Smooth muscle cell (in vitro differentiated cells): ENCODE data around the gene UBN2. TPM values are rescaled to one million over a fixed set of nuclear protein-coding genes. Genes with fewer than 3 reads are reported as not detected.

Source experiments
- DNase-seq: peaks from one replicate; lab custom pipeline; 2025; ENCODE audit not compliant: unreplicated experiment; lab: John Stamatoyannopoulos, UW
- H2AFZ ChIP-seq: fragments of 200-600 bp; sonication (generic); 2 replicates; pipeline ENCODE4 v1.6.0; 2016; ENCODE audit warnings: antibody characterized with exemption, low read depth, mild to moderate bottlenecking
- H3F3A ChIP-seq: fragments of 200-600 bp; sonication (generic); 2 replicates; pipeline ENCODE4 v1.6.0; 2017; ENCODE audit warnings: antibody characterized with exemption, low read depth
- H3K27ac ChIP-seq: fragments of 200-600 bp; sonication (generic); 2 replicates; pipeline ENCODE4 v1.5.1; 2016; ENCODE audit warnings: low read depth, mild to moderate bottlenecking
- H3K27me3 ChIP-seq: fragments of 200-600 bp; sonication (generic); 2 replicates; pipeline ENCODE4 v1.6.1; 2016; ENCODE audit warnings: low read depth, mild to moderate bottlenecking
- H3K36me3 ChIP-seq: fragments of 200-600 bp; sonication (generic); 2 replicates; pipeline ENCODE4 v1.5.1; 2016; ENCODE audit warnings: low read depth
- H3K4me1 ChIP-seq: fragments of 200-600 bp; sonication (generic); 2 replicates; pipeline ENCODE4 v1.5.1; 2016; ENCODE audit warnings: low read depth
- H3K4me2 ChIP-seq: fragments of 200-600 bp; sonication (generic); 2 replicates; pipeline ENCODE4 v1.6.0; 2016; ENCODE audit warnings: mild to moderate bottlenecking
- H3K4me3 ChIP-seq: fragments of 200-600 bp; sonication (generic); 2 replicates; pipeline ENCODE4 v1.5.1; 2016; ENCODE audit warnings: mild to moderate bottlenecking
- H3K79me2 ChIP-seq: fragments of 200-600 bp; sonication (generic); 2 replicates; pipeline ENCODE4 v1.6.0; 2016; ENCODE audit warnings: low read depth, mild to moderate bottlenecking
- H3K9ac ChIP-seq: fragments of 200-600 bp; sonication (generic); 2 replicates; pipeline ENCODE4 v1.6.0; 2016; ENCODE audit warnings: low read depth
- H3K9me3 ChIP-seq: fragments of 200-600 bp; sonication (generic); replicated peaks from 2 replicates; pipeline ENCODE4 v1.5.1; 2016; ENCODE audit warnings: low read depth
- H4K20me1 ChIP-seq: fragments of 200-600 bp; sonication (generic); 2 replicates; pipeline ENCODE4 v1.6.0; 2016; ENCODE audit warnings: low read depth
- CTCF ChIP-seq: fragments of 200-600 bp; sonication (generic); IDR thresholded peaks from 2 replicates; pipeline ENCODE4 v1.5.1; 2017; ENCODE audit warnings: borderline replicate concordance, mild to moderate bottlenecking, antibody characterized with exemption; ENCODE audit not compliant: insufficient read depth, poor library complexity, severe bottlenecking
- WGBS: methylation state at CpG from one replicate; pipeline ENCODE4 v1.1.7; 2016; ENCODE audit warnings: low lambda C conversion rate; 5-methylcytosine and 5-hydroxymethylcytosine counted together
- polyA plus RNA-seq: library from polyadenylated mRNA; unstranded; fragments of >200 nt; fragmentation: Nextera tagmentation; extraction: Ambion mirVana; gene quantifications from 2 replicates; pipeline ENCODE4 v1.2.1, GENCODE V29; 2016
- total RNA-seq: library from RNA; depleted of rRNA; stranded (reverse); fragments of >200 nt; gene quantifications from 2 replicates; pipeline ENCODE4 v1.2.3, GENCODE V29; 2014

Gene UBN2
- total and polyA plus RNA-seq, 2 experiments from 2014 or later = 2.5 to 13.4 TPM

- Histone ChIP-seq H3K36me3 (no peaks in the 10 kb centered on the region), H4K20me1 (no peaks in the 10 kb centered on the region), H3K27ac (no peak overlapping the region), H3K27me3 (no peaks in the 10 kb centered on the region), H3K4me3 (no peak overlapping the region), H3F3A (no peaks in the 10 kb centered on the region), H3K79me2 (no peaks in the 10 kb centered on the region), H3K4me1 (no peaks in the 10 kb centered on the region), H2AFZ (no peak overlapping the region), H3K9me3 (no peaks in the 10 kb centered on the region), H3K4me2 (no peak overlapping the region), H3K9ac (no peak overlapping the region)
- no peak for DNase-seq
- WGBS = 93% methylated on average over 7 of the region's 7 CpGs
- no peak for TF ChIP-seq CTCF
Measured at GRCh38 chr7:139292821-139293220, 61.8 kb downstream of the UBN2 start.

- no peaks in the 10 kb centered on the region for H3K27me3 ChIP-seq
- H2AFZ ChIP-seq = no peak overlapping the region
- H3K9me3 ChIP-seq = no peaks in the 10 kb centered on the region
- H3K4me2 ChIP-seq = no peak overlapping the region
- H3K4me3 ChIP-seq = no peak overlapping the region
- TF ChIP-seq CTCF = no peak
- no peak overlapping the region for H3K27ac ChIP-seq
- no peaks in the 10 kb centered on the region for H3K36me3 ChIP-seq
- no peaks in the 10 kb centered on the region for H3F3A ChIP-seq
- H3K4me1 ChIP-seq = no peaks in the 10 kb centered on the region
- no peaks in the 10 kb centered on the region for H4K20me1 ChIP-seq
- no peak overlapping the region for H3K9ac ChIP-seq
- 94% methylated on average over 2 of the region's 2 CpGs for WGBS
- no peaks in the 10 kb centered on the region for H3K79me2 ChIP-seq
- DNase-seq = no peak
Measured at GRCh38 chr7:139293534-139293933, 62.5 kb downstream of the UBN2 start.

GRCh38 chr7:139294241-139294640 lies 63.2 kb downstream of the UBN2 start:
- WGBS = 54% methylated on average over 4 of the region's 4 CpGs

More at GRCh38 chr7:139294241-139294640, 63.2 kb downstream of the UBN2 start:
- no peak for DNase-seq
- H3K4me1 ChIP-seq = no peaks in the 10 kb centered on the region
- H3K79me2 ChIP-seq = no peaks in the 10 kb centered on the region
- no peaks in the 10 kb centered on the region for H3K36me3 ChIP-seq
- H3K9me3 ChIP-seq = no peaks in the 10 kb centered on the region
- H2AFZ ChIP-seq = no peak overlapping the region
- H3F3A ChIP-seq = no peaks in the 10 kb centered on the region
- no peak overlapping the region for H3K27ac ChIP-seq
- H3K9ac ChIP-seq = no peak overlapping the region
- H3K27me3 ChIP-seq = no peaks in the 10 kb centered on the region
- no peaks in the 10 kb centered on the region for H4K20me1 ChIP-seq
- TF ChIP-seq CTCF = no peak
- no peak overlapping the region for H3K4me3 ChIP-seq
- no peak overlapping the region for H3K4me2 ChIP-seq
